GM12874 (cell line): Measurements from ENCODE around the gene VSIG8.

Experiments
- TF ChIP-seq, protein P1 (sequence below): IDR thresholded peaks from 2 replicates; pipeline ENCODE4 v1.5.1; 2011; ENCODE audit warnings: low read depth, mild to moderate bottlenecking, control low read depth, low read length, moderate library complexity; ENCODE audit not compliant: insufficient read depth

The VSIG8 gene

DNA sequence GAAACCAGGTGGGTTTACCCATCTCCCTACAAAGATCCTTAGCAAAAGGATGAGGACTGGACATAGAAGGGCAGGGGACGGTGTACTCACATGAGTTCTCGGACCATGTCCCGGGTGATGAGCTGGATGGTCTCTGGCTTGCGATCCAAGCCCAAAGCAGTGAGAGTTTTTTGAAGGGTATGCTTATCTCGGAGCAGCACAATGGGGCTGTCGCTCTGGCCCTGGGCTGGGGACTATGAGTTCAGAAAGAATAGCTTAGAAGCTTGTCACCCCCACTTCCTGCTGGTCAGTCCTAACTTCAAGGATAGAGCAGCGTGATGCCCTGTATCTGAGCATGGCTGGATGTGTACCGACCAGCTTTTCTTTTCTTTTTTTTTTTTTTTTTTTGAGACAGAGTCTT, 27.9 kb upstream of the VSIG8 start:
- TF ChIP-seq, protein P1, sequence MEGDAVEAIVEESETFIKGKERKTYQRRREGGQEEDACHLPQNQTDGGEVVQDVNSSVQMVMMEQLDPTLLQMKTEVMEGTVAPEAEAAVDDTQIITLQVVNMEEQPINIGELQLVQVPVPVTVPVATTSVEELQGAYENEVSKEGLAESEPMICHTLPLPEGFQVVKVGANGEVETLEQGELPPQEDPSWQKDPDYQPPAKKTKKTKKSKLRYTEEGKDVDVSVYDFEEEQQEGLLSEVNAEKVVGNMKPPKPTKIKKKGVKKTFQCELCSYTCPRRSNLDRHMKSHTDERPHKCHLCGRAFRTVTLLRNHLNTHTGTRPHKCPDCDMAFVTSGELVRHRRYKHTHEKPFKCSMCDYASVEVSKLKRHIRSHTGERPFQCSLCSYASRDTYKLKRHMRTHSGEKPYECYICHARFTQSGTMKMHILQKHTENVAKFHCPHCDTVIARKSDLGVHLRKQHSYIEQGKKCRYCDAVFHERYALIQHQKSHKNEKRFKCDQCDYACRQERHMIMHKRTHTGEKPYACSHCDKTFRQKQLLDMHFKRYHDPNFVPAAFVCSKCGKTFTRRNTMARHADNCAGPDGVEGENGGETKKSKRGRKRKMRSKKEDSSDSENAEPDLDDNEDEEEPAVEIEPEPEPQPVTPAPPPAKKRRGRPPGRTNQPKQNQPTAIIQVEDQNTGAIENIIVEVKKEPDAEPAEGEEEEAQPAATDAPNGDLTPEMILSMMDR: no peak

DNA sequence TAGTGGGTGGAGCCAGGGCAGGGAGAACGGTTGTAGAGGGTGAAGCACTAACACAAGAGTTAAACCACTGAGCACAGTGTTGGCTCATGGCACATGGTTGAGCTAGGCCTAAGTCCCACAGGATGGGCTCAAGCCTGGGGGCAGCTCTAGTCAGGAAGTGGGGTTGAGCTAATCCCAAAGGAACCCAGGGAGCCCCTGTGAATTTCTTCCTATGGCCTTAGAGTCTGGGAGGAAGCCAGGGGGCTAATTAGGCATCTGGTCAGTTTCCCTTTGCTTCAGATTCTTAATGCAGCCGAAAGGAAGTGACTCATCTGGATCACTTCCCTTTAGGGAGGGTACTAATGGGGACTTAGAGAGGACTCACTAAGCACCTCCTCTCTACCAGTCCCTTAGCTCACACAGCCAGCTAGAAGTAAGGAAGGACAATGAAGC, 27.4 kb upstream of the VSIG8 start:
- TF ChIP-seq, protein P1: no peak

DNA sequence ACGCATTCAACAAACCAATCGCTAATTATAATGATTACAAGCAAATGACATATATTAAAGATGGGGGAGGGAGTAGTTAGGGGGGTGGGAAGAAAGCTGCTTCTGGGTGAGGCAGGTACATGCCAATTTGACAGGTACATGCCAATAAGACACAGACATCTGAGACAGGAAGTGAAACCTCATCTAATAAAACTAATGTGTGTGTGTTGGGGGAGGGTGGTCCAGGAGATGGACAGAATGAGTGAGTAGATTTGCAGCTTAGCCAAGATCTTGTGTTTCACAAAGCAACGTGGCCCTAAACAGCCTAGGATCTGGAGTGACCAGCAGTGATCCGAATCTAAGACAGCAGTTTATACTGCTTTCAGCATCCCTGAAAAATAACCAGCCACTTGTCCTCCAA, 26.7 kb upstream of the VSIG8 start:
- TF ChIP-seq, protein P1: no peak

DNA sequence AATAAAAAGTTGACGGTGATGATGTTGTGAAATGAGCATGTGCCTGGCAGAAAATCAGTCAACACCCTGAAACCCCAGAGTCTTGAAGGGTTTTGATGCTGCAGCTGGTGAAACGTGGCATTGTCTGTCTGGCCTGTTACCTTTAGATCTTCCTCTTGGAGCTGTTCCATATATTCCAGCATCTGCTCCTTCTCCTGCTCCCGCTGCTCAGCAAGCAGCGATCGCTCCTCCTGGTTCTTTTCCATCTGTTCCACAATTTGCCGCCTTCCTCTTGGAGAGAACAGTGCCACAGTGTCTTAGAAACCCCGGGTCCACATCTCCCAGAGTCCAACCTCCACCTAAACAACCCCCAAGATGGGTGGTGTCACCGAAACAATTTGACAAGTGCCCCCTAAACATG, 21.8 kb upstream of the VSIG8 start:
- TF ChIP-seq, protein P1: no peak

DNA sequence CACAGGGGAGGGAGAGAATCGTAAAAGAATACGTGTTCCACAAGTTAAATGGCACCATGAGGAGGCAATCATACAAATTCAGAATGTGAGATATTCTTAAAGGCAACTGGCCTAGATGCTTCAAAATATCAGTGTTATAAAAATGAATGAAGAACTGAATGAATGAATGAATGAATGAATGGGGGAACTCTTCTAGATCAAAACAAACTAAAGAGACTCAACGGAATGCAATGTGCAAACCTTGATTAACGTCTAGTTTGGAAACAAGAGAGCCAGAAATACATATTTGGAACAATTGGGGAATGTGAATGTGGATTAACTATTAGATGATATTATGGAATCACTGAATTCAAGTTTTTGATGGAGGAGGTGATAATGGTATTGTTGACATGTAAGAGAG, 20.7 kb upstream of the VSIG8 start:
- TF ChIP-seq, protein P1: no peak

DNA sequence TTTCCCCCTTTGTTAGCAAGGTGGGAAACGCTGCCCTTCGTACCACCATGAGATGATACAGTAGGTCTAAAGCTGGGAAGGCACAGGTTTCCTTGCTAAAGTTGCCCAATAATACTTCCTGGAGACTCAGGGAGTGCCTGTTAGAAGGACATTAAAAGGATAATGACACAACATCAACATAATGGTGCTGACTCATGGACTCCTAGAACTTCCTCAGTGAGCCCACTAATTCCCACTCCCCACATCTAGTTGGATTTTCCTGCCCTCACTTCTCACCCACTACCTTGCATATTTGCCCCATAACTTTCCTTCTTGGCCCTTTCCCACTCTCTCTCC, 20.0 kb upstream of the VSIG8 start:
- TF ChIP-seq, protein P1: no peak

DNA sequence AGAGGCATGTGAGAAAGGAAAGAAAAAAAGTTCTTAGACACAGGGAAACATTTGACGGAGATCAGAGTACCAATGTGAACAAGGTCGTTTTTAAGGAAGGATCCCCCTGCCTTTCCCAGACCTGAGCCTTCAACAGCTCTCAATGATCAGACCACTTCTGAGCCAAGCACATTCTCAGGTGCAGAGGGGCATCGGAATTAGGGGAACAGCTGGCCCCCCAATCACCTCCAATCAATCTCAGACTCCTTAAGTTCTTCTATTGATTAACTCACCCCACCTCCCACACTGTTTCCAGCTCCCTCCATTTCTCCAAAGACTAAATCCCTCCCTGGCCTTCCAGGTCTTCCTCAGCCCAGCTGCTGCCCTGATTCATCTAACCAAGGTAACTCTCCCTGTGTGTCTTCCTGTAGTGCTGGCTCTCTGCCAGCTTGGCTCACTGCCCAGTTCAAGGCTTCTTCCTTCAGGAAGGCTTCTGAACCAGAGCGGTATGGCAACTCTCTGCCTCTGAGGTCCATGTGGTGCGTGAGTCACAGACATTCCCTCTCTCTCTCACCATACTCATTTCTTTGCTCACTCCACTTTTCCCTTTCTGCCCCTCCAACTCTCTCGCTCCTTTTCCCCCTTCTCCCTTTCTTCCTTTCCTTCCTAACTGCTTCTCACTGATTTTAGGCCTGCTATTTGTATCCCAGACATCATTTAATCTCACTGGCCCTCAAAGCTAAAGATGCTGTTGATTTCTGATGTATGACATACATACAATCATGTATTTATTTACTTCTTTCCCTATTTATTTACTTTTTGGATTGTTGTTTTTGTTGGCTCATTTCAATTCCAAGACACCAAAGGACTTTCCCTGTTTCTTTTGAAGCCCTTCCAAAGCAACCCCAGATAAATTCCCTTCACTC, 19.4 kb upstream of the VSIG8 start:
- TF ChIP-seq, protein P1: no peak
